Mesenchymal stem cell (in vitro differentiated cells and primary cell): ENCODE measurements around the gene OLFM3.

Experiments
- DNase-seq: peaks from one replicate; pipeline ENCODE4 v3.0.0-alpha.2; 2013
- H2AFZ ChIP-seq: one replicate; pipeline ENCODE4 v1.6.1; 2013; ENCODE audit warnings: low read depth, mild to moderate bottlenecking, control low read depth, inconsistent platforms, low read length, moderate library complexity
- H2AK5ac ChIP-seq: 2 replicates; pipeline ENCODE4 v1.6.1; 2013; ENCODE audit warnings: low read length, moderate library complexity, mild to moderate bottlenecking, inconsistent platforms; ENCODE audit not compliant: severe bottlenecking
- H2BK120ac ChIP-seq: one replicate; pipeline ENCODE4 v1.6.1; 2013; ENCODE audit warnings: low read depth, mild to moderate bottlenecking, inconsistent platforms, low read length, moderate library complexity
- H2BK12ac ChIP-seq, 2 experiments: one replicate each; pipeline ENCODE4 v1.6.1; 2013; ENCODE audit warnings: inconsistent platforms in 2 of 2, low read length in 2 of 2, mild to moderate bottlenecking in 2 of 2, moderate library complexity in 2 of 2, control low read depth in 1 of 2
- H2BK15ac ChIP-seq: one replicate; pipeline ENCODE4 v1.6.1; 2013; ENCODE audit warnings: mild to moderate bottlenecking, low read depth, inconsistent platforms; ENCODE audit not compliant: poor library complexity, severe bottlenecking
- H2BK5ac ChIP-seq: 2 replicates; pipeline ENCODE4 v1.6.1; 2013; ENCODE audit warnings: low read depth, mild to moderate bottlenecking, low read length, control low read depth, inconsistent platforms; ENCODE audit not compliant: poor library complexity, severe bottlenecking
- H3K14ac ChIP-seq, 2 experiments: one replicate each; pipeline ENCODE4 v1.6.1; 2013; ENCODE audit warnings: inconsistent platforms in 2 of 2, low read length in 2 of 2, control low read depth in 1 of 2, mild to moderate bottlenecking in 1 of 2, moderate library complexity in 1 of 2
- H3K18ac ChIP-seq, 2 experiments: one replicate each; pipeline ENCODE4 v1.6.1; 2013; ENCODE audit warnings: inconsistent platforms in 2 of 2, low read length in 2 of 2, control low read depth in 1 of 2, low read depth in 1 of 2, mild to moderate bottlenecking in 1 of 2
- H3K23ac ChIP-seq, 2 experiments: one replicate each; pipeline ENCODE4 v1.6.1; 2013; ENCODE audit warnings: inconsistent platforms in 2 of 2, low read length in 2 of 2, mild to moderate bottlenecking in 2 of 2, moderate library complexity in 2 of 2, control low read depth in 1 of 2
- H3K27ac ChIP-seq: 2 replicates; pipeline ENCODE4 v1.5.1; 2013; ENCODE audit warnings: mild to moderate bottlenecking, moderate library complexity, low read length, control low read depth, inconsistent platforms; ENCODE audit not compliant: poor library complexity, severe bottlenecking
- H3K27me3 ChIP-seq, 2 experiments: 2 replicates each; pipeline versions ENCODE4 v1.6.1 to v1.7.0; 2013; ENCODE audit warnings: low read length in 2 of 2, mild to moderate bottlenecking in 2 of 2, moderate library complexity in 2 of 2, control low read depth in 1 of 2, inconsistent platforms in 1 of 2; ENCODE audit not compliant: control insufficient read depth in 1 of 2, insufficient read depth in 1 of 2
- H3K36me3 ChIP-seq, 2 experiments: 2 replicates each; pipeline versions ENCODE4 v1.6.1 to v1.7.0; 2013; ENCODE audit warnings: low read length in 2 of 2, control low read depth in 1 of 2, inconsistent platforms in 1 of 2, low read depth in 1 of 2, mild to moderate bottlenecking in 1 of 2; ENCODE audit not compliant: insufficient read depth in 2 of 2, control insufficient read depth in 1 of 2
- H3K4ac ChIP-seq, 2 experiments: one replicate each; pipeline ENCODE4 v1.6.1; 2013; ENCODE audit warnings: inconsistent platforms in 2 of 2, low read length in 2 of 2, mild to moderate bottlenecking in 2 of 2, moderate library complexity in 2 of 2, control low read depth in 1 of 2, low read depth in 1 of 2
- H3K4me1 ChIP-seq: 2 replicates; pipeline ENCODE4 v1.6.1; 2013; ENCODE audit warnings: low read depth, low read length, control low read depth; ENCODE audit not compliant: control insufficient read depth, insufficient read depth
- H3K4me2 ChIP-seq: 2 replicates; pipeline ENCODE4 v1.6.1; 2013; ENCODE audit warnings: low read length, mild to moderate bottlenecking, inconsistent platforms; ENCODE audit not compliant: poor library complexity, severe bottlenecking
- H3K4me3 ChIP-seq, 2 experiments: 2 replicates each; pipeline versions ENCODE4 v1.5.1 to v1.7.0; 2013; ENCODE audit warnings: low read length in 2 of 2, mild to moderate bottlenecking in 2 of 2, control low read depth in 1 of 2, low read depth in 1 of 2; ENCODE audit not compliant: insufficient read depth in 1 of 2
- H3K79me1 ChIP-seq: replicated peaks from 2 replicates; pipeline ENCODE4 v1.6.1; 2013; ENCODE audit warnings: mild to moderate bottlenecking, control low read depth, low read length, inconsistent platforms; ENCODE audit not compliant: poor library complexity, severe bottlenecking
- H3K9ac ChIP-seq: 2 replicates; pipeline ENCODE4 v1.7.0; 2013; ENCODE audit warnings: mild to moderate bottlenecking, low read length, moderate library complexity
- H3K9me3 ChIP-seq: 2 replicates; pipeline ENCODE4 v1.7.0; 2013; ENCODE audit warnings: mild to moderate bottlenecking, low read length; ENCODE audit not compliant: control insufficient read depth
- H4K8ac ChIP-seq: one replicate; pipeline ENCODE4 v1.6.1; 2013; ENCODE audit warnings: inconsistent platforms, mild to moderate bottlenecking, low read length, moderate library complexity
- H4K91ac ChIP-seq: one replicate; pipeline ENCODE4 v1.6.1; 2013; ENCODE audit warnings: mild to moderate bottlenecking, low read length, inconsistent platforms
- WGBS: methylation state at CpG from one replicate; pipeline ENCODE4 v1.1.7; 2013; ENCODE audit warnings: mixed read lengths; 5-methylcytosine and 5-hydroxymethylcytosine counted together

Gene OLFM3

DNA sequence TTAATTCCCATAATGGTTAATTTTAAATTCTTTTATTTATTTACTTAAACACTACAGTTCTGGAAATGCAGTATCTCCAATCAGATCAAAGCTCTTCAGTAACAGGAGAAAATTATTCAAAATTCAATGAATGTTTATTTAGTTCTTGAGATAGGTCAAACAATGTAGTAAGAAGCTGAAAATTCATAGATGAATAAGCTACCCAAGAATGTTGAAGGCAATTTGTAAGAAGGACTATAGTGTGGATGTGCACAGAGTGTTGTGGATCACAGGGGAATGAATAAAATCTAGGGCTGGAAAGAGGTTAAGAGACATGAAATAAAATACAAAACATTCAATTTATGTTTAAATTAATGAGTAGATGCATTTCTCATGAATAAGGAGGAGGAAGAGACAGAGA is 72.0 kb downstream of the OLFM3 start:
- no peak overlapping the region for H3K23ac ChIP-seq
- H3K14ac ChIP-seq: no peak overlapping the region
- H2AK5ac ChIP-seq: no peak overlapping the region
- H3K27ac ChIP-seq: no peak overlapping the region
- H2AFZ ChIP-seq: no peak overlapping the region
- H2BK120ac ChIP-seq: no peak overlapping the region
- H3K4ac ChIP-seq: no peak overlapping the region
- H3K9ac ChIP-seq: no peak overlapping the region
- no peak overlapping the region for H2BK5ac ChIP-seq
- H3K4me2 ChIP-seq: no peak overlapping the region
- H2BK12ac ChIP-seq: no peak overlapping the region
- H3K18ac ChIP-seq: no peak overlapping the region
- H3K79me1 ChIP-seq: no peaks in the 10 kb centered on the region
- no peaks in the 10 kb centered on the region for H3K27me3 ChIP-seq
- no peaks in the 10 kb centered on the region for H3K4me1 ChIP-seq
- peak; percentile 19 for DNase-seq
- H4K8ac ChIP-seq: no peak overlapping the region
- H3K36me3 ChIP-seq: no peaks in the 10 kb centered on the region
- H3K4me3 ChIP-seq: no peak overlapping the region
- H2BK15ac ChIP-seq: no peak overlapping the region
- no peaks in the 10 kb centered on the region for H3K9me3 ChIP-seq
- H4K91ac ChIP-seq: no peak overlapping the region

DNA sequence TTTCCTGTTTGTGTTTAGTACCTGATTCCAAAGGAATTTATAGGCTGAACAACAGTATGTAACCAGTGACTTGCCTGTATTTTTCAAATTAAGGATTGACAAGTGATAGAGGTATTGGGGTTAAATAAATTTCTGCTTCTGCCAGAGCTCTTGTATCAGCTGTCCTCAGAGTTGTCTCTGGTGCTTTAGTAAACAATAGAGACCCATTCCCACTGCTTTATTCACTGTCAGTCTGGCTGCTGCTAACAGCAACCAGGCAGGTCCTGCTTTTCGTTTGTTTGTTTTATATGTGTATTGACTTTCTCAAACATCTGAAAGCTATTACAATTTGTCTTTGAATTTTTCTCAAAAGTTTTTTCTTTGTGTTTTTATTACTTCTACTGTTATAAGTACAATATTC is 76.1 kb downstream of the OLFM3 start:
- H3K14ac ChIP-seq: no peak overlapping the region
- DNase-seq: no peak
- H2BK15ac ChIP-seq: no peak overlapping the region
- H2BK12ac ChIP-seq: no peak overlapping the region
- no peaks in the 10 kb centered on the region for H3K9me3 ChIP-seq
- no CpG with 5 or more reads among the region's 1 CpG for WGBS
- no peak overlapping the region for H3K27ac ChIP-seq
- H3K4me1 ChIP-seq: no peaks in the 10 kb centered on the region
- H3K79me1 ChIP-seq: no peaks in the 10 kb centered on the region
- no peaks in the 10 kb centered on the region for H3K36me3 ChIP-seq
- no peak overlapping the region for H4K91ac ChIP-seq
- H4K8ac ChIP-seq: no peak overlapping the region
- no peak overlapping the region for H3K4me3 ChIP-seq
- H3K27me3 ChIP-seq: no peaks in the 10 kb centered on the region
- H3K9ac ChIP-seq: no peak overlapping the region
- no peak overlapping the region for H3K4me2 ChIP-seq
- no peak overlapping the region for H3K23ac ChIP-seq
- no peak overlapping the region for H3K18ac ChIP-seq
- H2BK5ac ChIP-seq: no peak overlapping the region
- no peak overlapping the region for H2AK5ac ChIP-seq
- H2BK120ac ChIP-seq: no peak overlapping the region
- no peak overlapping the region for H2AFZ ChIP-seq
- H3K4ac ChIP-seq: no peak overlapping the region

DNA sequence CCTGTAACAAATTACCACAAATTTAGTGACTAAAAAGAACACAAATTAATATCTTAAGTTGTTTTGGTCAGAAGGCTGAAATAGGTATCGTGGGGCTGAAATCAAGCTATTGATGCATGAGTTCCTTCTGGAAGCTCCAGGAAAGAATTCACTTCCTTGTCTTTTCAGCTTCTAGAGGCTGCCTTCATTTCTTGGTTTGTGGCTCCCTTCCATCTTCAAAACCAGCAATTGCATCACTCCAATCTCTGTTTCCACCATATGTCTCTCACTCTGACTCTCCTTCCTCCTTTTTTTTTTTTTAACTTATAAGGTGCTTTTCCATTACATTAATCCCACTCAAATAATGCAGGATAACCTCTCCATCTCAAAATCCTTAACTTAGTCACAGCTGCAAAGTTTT is 78.4 kb downstream of the OLFM3 start:
- Histone ChIP-seq H4K8ac (no peak overlapping the region), H3K18ac (no peak overlapping the region), H2BK12ac (no peak overlapping the region), H2BK15ac (no peak overlapping the region), H3K27ac (no peak overlapping the region), H2AFZ (no peak overlapping the region), H2BK120ac (no peak overlapping the region), H3K79me1 (no peaks in the 10 kb centered on the region), H3K27me3 (no peaks in the 10 kb centered on the region), H3K9me3 (no peaks in the 10 kb centered on the region), H3K4me3 (no peak overlapping the region), H3K4ac (no peak overlapping the region), H3K4me1 (no peaks in the 10 kb centered on the region), H3K23ac (no peak overlapping the region), H2BK5ac (no peak overlapping the region), H3K14ac (no peak overlapping the region), H3K36me3 (no peaks in the 10 kb centered on the region), H3K9ac (no peak overlapping the region), H4K91ac (no peak overlapping the region), H3K4me2 (no peak overlapping the region), H2AK5ac (no peak overlapping the region)
- WGBS: 94% methylated on average over 1 of the region's 1 CpG
- DNase-seq: no peak

DNA sequence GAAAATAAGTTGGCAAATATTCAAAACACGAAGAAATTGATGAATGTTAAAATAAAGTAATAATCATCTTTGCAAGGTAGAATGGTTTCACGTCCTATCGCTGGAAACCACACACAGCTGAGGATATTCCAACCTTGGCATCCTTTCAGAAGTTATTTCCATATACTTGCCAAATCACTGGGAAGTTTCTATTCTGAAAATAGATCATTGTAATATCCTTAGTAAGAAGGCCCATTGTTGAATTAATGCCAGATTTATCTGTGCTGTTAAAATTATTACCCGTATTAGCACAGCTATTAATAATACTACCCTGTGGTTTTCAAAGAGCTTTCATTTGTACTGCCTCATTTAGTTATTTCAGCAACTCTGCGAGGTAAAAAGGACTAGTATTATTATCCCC is 81.1 kb downstream of the OLFM3 start:
- Histone ChIP-seq H3K4me2 (no peak overlapping the region), H3K4me1 (no peaks in the 10 kb centered on the region), H3K9ac (no peak overlapping the region), H2AFZ (no peak overlapping the region), H3K27me3 (no peaks in the 10 kb centered on the region), H3K79me1 (no peaks in the 10 kb centered on the region), H2AK5ac (no peak overlapping the region), H2BK12ac (no peak overlapping the region), H3K14ac (no peak overlapping the region), H3K9me3 (no peaks in the 10 kb centered on the region), H3K27ac (no peak overlapping the region), H3K36me3 (no peaks in the 10 kb centered on the region), H3K4me3 (no peak overlapping the region), H3K23ac (no peak overlapping the region), H4K8ac (no peak overlapping the region), H2BK15ac (no peak overlapping the region), H4K91ac (no peak overlapping the region), H3K4ac (no peak overlapping the region), H2BK120ac (no peak overlapping the region), H2BK5ac (no peak overlapping the region), H3K18ac (no peak overlapping the region)
- no peak for DNase-seq
- WGBS: no CpG with 5 or more reads among the region's 5 CpGs
